Astrocyte of the spinal cord (primary cell): ENCODE data around the gene SLF2.
A peak's percentile ranks its signal among the peaks of the same experiment; 100 is the strongest.

Experiments
- DNase-seq: peaks from one replicate; pipeline ENCODE4 v3.0.0; 2011; ENCODE audit warnings: low read depth, low spot score
- H3K4me3 ChIP-seq: 2 replicates; pipeline ENCODE4 v1.5.1; 2011; ENCODE audit warnings: low read depth, mild to moderate bottlenecking, low read length, moderate library complexity
- in situ Hi-C: cut with HindIII; loops from 2 replicates; pipeline ENCODE4 v1.10.0; 2017; ENCODE audit warnings: low sequenced_read_pairs
- TF ChIP-seq, protein P1 (sequence below): IDR thresholded peaks from 2 replicates; pipeline ENCODE4 v1.5.1; 2012; ENCODE audit warnings: low read depth, mild to moderate bottlenecking, low read length, inconsistent platforms

SLF2 gene

DNA sequence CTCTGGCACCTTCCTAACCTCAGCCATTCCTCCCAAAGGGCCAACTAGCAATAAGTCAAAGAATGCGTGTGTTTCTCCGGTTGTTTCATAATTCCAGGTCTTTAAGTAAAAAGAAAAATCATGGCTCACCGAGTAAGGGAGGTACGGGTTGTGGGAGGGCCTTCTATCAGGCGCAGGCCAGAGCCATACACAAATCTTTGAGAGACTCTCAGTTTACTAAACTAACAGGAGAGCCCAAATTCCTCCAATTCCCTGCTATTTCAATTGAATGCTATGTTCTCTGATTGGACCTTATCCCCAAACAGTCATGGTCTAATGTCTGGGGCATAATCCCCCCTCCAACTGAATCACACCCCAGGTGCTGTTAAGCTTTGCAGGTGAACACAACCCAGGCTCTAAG is 26.2 kb upstream of the SLF2 start:
- TF ChIP-seq, protein P1, sequence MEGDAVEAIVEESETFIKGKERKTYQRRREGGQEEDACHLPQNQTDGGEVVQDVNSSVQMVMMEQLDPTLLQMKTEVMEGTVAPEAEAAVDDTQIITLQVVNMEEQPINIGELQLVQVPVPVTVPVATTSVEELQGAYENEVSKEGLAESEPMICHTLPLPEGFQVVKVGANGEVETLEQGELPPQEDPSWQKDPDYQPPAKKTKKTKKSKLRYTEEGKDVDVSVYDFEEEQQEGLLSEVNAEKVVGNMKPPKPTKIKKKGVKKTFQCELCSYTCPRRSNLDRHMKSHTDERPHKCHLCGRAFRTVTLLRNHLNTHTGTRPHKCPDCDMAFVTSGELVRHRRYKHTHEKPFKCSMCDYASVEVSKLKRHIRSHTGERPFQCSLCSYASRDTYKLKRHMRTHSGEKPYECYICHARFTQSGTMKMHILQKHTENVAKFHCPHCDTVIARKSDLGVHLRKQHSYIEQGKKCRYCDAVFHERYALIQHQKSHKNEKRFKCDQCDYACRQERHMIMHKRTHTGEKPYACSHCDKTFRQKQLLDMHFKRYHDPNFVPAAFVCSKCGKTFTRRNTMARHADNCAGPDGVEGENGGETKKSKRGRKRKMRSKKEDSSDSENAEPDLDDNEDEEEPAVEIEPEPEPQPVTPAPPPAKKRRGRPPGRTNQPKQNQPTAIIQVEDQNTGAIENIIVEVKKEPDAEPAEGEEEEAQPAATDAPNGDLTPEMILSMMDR, result no peak
- no peak for DNase-seq
- in situ Hi-C loops, result no loop called here
- no peak overlapping the region for H3K4me3 ChIP-seq

GRCh38 chr10:100886963-100887362 is 25.8 kb upstream of the SLF2 start:
- in situ Hi-C loops, result no loop called here
- DNase-seq, result no peak
- TF ChIP-seq, protein P1, result no peak
- no peak overlapping the region for H3K4me3 ChIP-seq

GRCh38 chr10:100887761-100888296 is 24.9 kb upstream of the SLF2 start:
- in situ Hi-C loops, result no loop called here
- no peak overlapping the region for H3K4me3 ChIP-seq
- no peak for DNase-seq
- TF ChIP-seq, protein P1, result no peak

DNA sequence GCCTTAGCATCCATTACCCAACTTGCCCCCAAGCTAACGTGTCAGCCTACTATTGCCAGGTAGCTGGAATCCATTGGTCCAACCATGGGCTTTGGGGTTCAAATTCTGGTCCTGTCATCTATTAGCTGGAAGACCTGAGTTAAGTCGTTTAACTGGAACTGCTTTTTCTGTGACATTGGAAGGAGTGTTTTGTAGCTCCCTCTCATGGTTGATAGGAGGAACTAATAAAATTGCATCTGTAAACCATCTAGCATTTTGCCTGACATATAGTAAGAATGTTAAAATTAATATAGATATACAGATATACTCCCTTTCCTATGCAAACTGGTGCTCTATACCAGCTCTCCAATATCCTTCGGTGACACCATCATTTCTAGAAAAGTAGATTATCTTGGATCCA is 23.8 kb upstream of the SLF2 start:
- no peak for DNase-seq
- in situ Hi-C loops, result no loop called here
- TF ChIP-seq, protein P1, result peak; percentile 43

DNA sequence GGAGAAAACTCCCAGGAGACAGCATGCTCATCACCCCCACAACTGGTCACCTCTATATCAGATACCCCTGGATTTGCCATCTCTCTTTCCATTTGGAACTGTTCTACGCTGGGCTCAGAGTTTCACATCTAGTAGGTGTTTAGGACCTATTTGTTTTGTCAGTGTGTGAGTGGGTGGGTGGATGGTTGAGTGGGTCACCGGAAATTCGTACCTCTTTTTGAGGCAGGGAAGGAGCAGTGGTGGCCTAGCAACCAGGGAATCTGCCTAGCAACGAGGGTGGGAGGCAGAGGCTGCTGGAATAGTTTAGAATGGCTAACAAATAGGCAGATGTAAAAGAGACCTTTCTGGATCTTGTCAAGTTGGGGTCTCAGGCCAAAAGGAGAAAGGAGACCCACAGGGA is 23.2 kb upstream of the SLF2 start:
- TF ChIP-seq, protein P1, result no peak
- no peak for DNase-seq
- in situ Hi-C loops, result no loop called here

More for the DNA sequence above, 23.8 kb upstream of the SLF2 start:
- H3K4me3 ChIP-seq, result no peak overlapping the region

GRCh38 chr10:100890141-100890672 is 22.6 kb upstream of the SLF2 start:
- TF ChIP-seq, protein P1, result no peak
- no peak for DNase-seq
- in situ Hi-C loops, result no loop called here
- no peak overlapping the region for H3K4me3 ChIP-seq

More for the DNA sequence above, 23.2 kb upstream of the SLF2 start:
- H3K4me3 ChIP-seq, result no peak overlapping the region
